Karpas-422 (cell line): Measurements from ENCODE around the gene TNP1. TPM values are rescaled to one million over a fixed set of nuclear protein-coding genes. Genes with fewer than 3 reads are reported as not detected.

ENCODE experiments used
- DNase-seq: peaks from one replicate; pipeline ENCODE4 v3.0.0-alpha.2; 2015
- H2AFZ ChIP-seq: fragments of 200-600 bp; sonication (generic); 2 replicates; pipeline ENCODE4 v1.6.1; 2014; ENCODE audit warnings: antibody characterized with exemption, low read length, mixed read lengths
- H3K27ac ChIP-seq: fragments of 200-600 bp; sonication (generic); 2 replicates; pipeline ENCODE4 v1.5.1; 2014; ENCODE audit warnings: mild to moderate bottlenecking, low read length, moderate library complexity
- H3K27me3 ChIP-seq: fragments of 200-600 bp; sonication (generic); 2 replicates; pipeline ENCODE4 v1.6.1; 2014; ENCODE audit warnings: low read length, mixed read lengths
- H3K36me3 ChIP-seq: fragments of 200-600 bp; sonication (generic); 2 replicates; pipeline ENCODE4 v1.6.1; 2014; ENCODE audit warnings: low read length, mixed read lengths; ENCODE audit not compliant: insufficient read depth
- H3K4me1 ChIP-seq: fragments of 200-600 bp; sonication (generic); 2 replicates; pipeline ENCODE4 v1.6.1; 2014; ENCODE audit warnings: mild to moderate bottlenecking, low read length, mixed read lengths
- H3K4me2 ChIP-seq: fragments of 200-600 bp; sonication (generic); 2 replicates; pipeline ENCODE4 v1.6.1; 2014; ENCODE audit warnings: low read length, low read depth, mild to moderate bottlenecking; ENCODE audit not compliant: poor library complexity, severe bottlenecking
- H3K4me3 ChIP-seq: fragments of 200-600 bp; sonication (generic); 2 replicates; pipeline ENCODE4 v1.5.1; 2014; ENCODE audit warnings: mild to moderate bottlenecking, antibody characterized with exemption, low read length, mixed read lengths
- H3K79me2 ChIP-seq: fragments of 200-600 bp; sonication (generic); 2 replicates; pipeline ENCODE4 v1.6.1; 2014; ENCODE audit warnings: mild to moderate bottlenecking, low read length, mixed read lengths
- H3K9ac ChIP-seq: fragments of 200-600 bp; sonication (generic); 2 replicates; pipeline ENCODE4 v1.6.0; 2014; ENCODE audit warnings: low read length
- H3K9me2 ChIP-seq: fragments of 200-600 bp; sonication (generic), shearing (Covaris generic); replicated peaks from 2 replicates; pipeline ENCODE4 v1.6.0; 2014; ENCODE audit warnings: mild to moderate bottlenecking, low read length, moderate library complexity; ENCODE audit not compliant: insufficient read depth
- H3K9me3 ChIP-seq: fragments of 300-700, 200-600 bp; sonication (generic); 2 replicates; pipeline ENCODE4 v1.6.1; 2014; ENCODE audit warnings: low read length, mixed read lengths
- H4K20me1 ChIP-seq: fragments of 200-600 bp; sonication (generic); 2 replicates; pipeline ENCODE4 v1.6.1; 2014; ENCODE audit warnings: mild to moderate bottlenecking, antibody characterized with exemption, low read length, low read depth; ENCODE audit not compliant: insufficient read depth
- total RNA-seq: library from RNA; depleted of rRNA; stranded (reverse); fragments of >200 nt; shearing (Covaris generic); gene quantifications from 2 replicates; pipeline ENCODE4 v1.2.3, GENCODE V29; 2014; ENCODE audit warnings: low replicate concordance

Gene TNP1
- total RNA-seq, 1 experiment from 2014 or later = not detected

- H3K36me3 ChIP-seq = no peaks in the 10 kb centered on the region
- H3K27ac ChIP-seq = no peak overlapping the region
- H3K79me2 ChIP-seq = no peaks in the 10 kb centered on the region
- H3K4me3 ChIP-seq = no peak overlapping the region
- H3K9me2 ChIP-seq = no peaks in the 10 kb centered on the region
- H4K20me1 ChIP-seq = no peaks in the 10 kb centered on the region
- no peak overlapping the region for H3K4me2 ChIP-seq
- H3K9ac ChIP-seq = no peak overlapping the region
- H3K9me3 ChIP-seq = no peaks in the 10 kb centered on the region
- H3K4me1 ChIP-seq = no peaks in the 10 kb centered on the region
- H3K27me3 ChIP-seq = no peaks in the 10 kb centered on the region
- DNase-seq = no peak
- H2AFZ ChIP-seq = no peak overlapping the region
Measured at GRCh38 chr2:216849987-216850386, 9.9 kb downstream of the TNP1 start.

- Histone ChIP-seq H4K20me1 (no peaks in the 10 kb centered on the region), H2AFZ (no peak overlapping the region), H3K4me2 (no peak overlapping the region), H3K27ac (no peak overlapping the region), H3K4me1 (no peaks in the 10 kb centered on the region), H3K36me3 (no peaks in the 10 kb centered on the region), H3K4me3 (no peak overlapping the region), H3K27me3 (no peaks in the 10 kb centered on the region), H3K9me2 (no peaks in the 10 kb centered on the region), H3K9ac (no peak overlapping the region), H3K79me2 (no peaks in the 10 kb centered on the region), H3K9me3 (no peaks in the 10 kb centered on the region)
- DNase-seq = no peak
Measured at GRCh38 chr2:216845426-216845825, 14.4 kb downstream of the TNP1 start.

GRCh38 chr2:216842636-216843035 is 17.2 kb downstream of the TNP1 start:
- Histone ChIP-seq H3K4me3 (no peak overlapping the region), H3K27ac (no peak overlapping the region), H3K9me3 (no peaks in the 10 kb centered on the region), H3K9me2 (no peaks in the 10 kb centered on the region), H4K20me1 (no peaks in the 10 kb centered on the region), H3K4me2 (no peak overlapping the region), H3K79me2 (no peaks in the 10 kb centered on the region), H3K9ac (no peak overlapping the region), H2AFZ (no peak overlapping the region), H3K4me1 (no peaks in the 10 kb centered on the region), H3K36me3 (no peaks in the 10 kb centered on the region), H3K27me3 (no peaks in the 10 kb centered on the region)
- no peak for DNase-seq

- H3K9ac ChIP-seq = no peak overlapping the region
- DNase-seq = no peak
- H2AFZ ChIP-seq = no peak overlapping the region
- no peaks in the 10 kb centered on the region for H4K20me1 ChIP-seq
- H3K27me3 ChIP-seq = no peaks in the 10 kb centered on the region
- H3K36me3 ChIP-seq = no peaks in the 10 kb centered on the region
- H3K4me2 ChIP-seq = no peak overlapping the region
- H3K4me1 ChIP-seq = no peaks in the 10 kb centered on the region
- no peaks in the 10 kb centered on the region for H3K9me3 ChIP-seq
- no peak overlapping the region for H3K4me3 ChIP-seq
- H3K27ac ChIP-seq = no peak overlapping the region
- no peaks in the 10 kb centered on the region for H3K9me2 ChIP-seq
- H3K79me2 ChIP-seq = no peaks in the 10 kb centered on the region
Measured at GRCh38 chr2:216839688-216840087, 20.2 kb downstream of the TNP1 start.

- no peak overlapping the region for H3K27ac ChIP-seq
- H4K20me1 ChIP-seq = no peaks in the 10 kb centered on the region
- no peaks in the 10 kb centered on the region for H3K9me3 ChIP-seq
- no peaks in the 10 kb centered on the region for H3K4me1 ChIP-seq
- H3K27me3 ChIP-seq = no peaks in the 10 kb centered on the region
- H3K4me2 ChIP-seq = no peak overlapping the region
- DNase-seq = no peak
- no peaks in the 10 kb centered on the region for H3K79me2 ChIP-seq
- H2AFZ ChIP-seq = no peak overlapping the region
- no peak overlapping the region for H3K4me3 ChIP-seq
- no peaks in the 10 kb centered on the region for H3K36me3 ChIP-seq
- H3K9me2 ChIP-seq = no peaks in the 10 kb centered on the region
- H3K9ac ChIP-seq = no peak overlapping the region
Measured at GRCh38 chr2:216838151-216838550, 21.7 kb downstream of the TNP1 start.

GRCh38 chr2:216837740-216838139 is 22.1 kb downstream of the TNP1 start:
- Histone ChIP-seq H3K4me2 (no peak overlapping the region), H3K4me1 (no peaks in the 10 kb centered on the region), H3K27me3 (no peaks in the 10 kb centered on the region), H3K9me2 (no peaks in the 10 kb centered on the region), H3K36me3 (no peaks in the 10 kb centered on the region), H4K20me1 (no peaks in the 10 kb centered on the region), H3K9me3 (no peaks in the 10 kb centered on the region), H2AFZ (no peak overlapping the region), H3K27ac (no peak overlapping the region), H3K79me2 (no peaks in the 10 kb centered on the region), H3K9ac (no peak overlapping the region), H3K4me3 (no peak overlapping the region)
- no peak for DNase-seq

- Histone ChIP-seq H3K4me1 (no peaks in the 10 kb centered on the region), H2AFZ (no peak overlapping the region), H3K9me3 (no peaks in the 10 kb centered on the region), H3K79me2 (no peaks in the 10 kb centered on the region), H3K4me3 (no peak overlapping the region), H3K27me3 (no peaks in the 10 kb centered on the region), H3K27ac (no peak overlapping the region), H3K4me2 (no peak overlapping the region), H4K20me1 (no peaks in the 10 kb centered on the region), H3K9me2 (no peaks in the 10 kb centered on the region), H3K36me3 (no peaks in the 10 kb centered on the region), H3K9ac (no peak overlapping the region)
- no peak for DNase-seq
Measured at GRCh38 chr2:216833061-216833460, 26.8 kb downstream of the TNP1 start.

- Histone ChIP-seq H2AFZ (no peak overlapping the region), H3K27ac (no peak overlapping the region), H4K20me1 (no peaks in the 10 kb centered on the region), H3K9ac (no peak overlapping the region), H3K9me2 (no peaks in the 10 kb centered on the region), H3K36me3 (no peaks in the 10 kb centered on the region), H3K27me3 (no peaks in the 10 kb centered on the region), H3K4me1 (no peaks in the 10 kb centered on the region), H3K4me2 (no peak overlapping the region), H3K79me2 (no peaks in the 10 kb centered on the region), H3K4me3 (no peak overlapping the region), H3K9me3 (no peaks in the 10 kb centered on the region)
- no peak for DNase-seq
Measured at GRCh38 chr2:216830346-216830745, 29.5 kb downstream of the TNP1 start.

- Histone ChIP-seq H3K9me2 (no peaks in the 10 kb centered on the region), H3K4me3 (no peak overlapping the region), H3K9ac (no peak overlapping the region), H3K4me2 (no peak overlapping the region), H2AFZ (no peak overlapping the region), H3K79me2 (no peaks in the 10 kb centered on the region), H3K9me3 (no peaks in the 10 kb centered on the region), H3K36me3 (no peaks in the 10 kb centered on the region), H3K27me3 (no peaks in the 10 kb centered on the region), H3K4me1 (no peaks in the 10 kb centered on the region), H3K27ac (no peak overlapping the region), H4K20me1 (no peaks in the 10 kb centered on the region)
- DNase-seq = no peak
Measured at GRCh38 chr2:216829533-216829932, 30.3 kb downstream of the TNP1 start.
